GM12874 (cell line): ENCODE data around the gene LEKR1.

Source experiments
- CTCF ChIP-seq: IDR thresholded peaks from 2 replicates; pipeline ENCODE4 v1.5.1; 2011; ENCODE audit warnings: low read depth, mild to moderate bottlenecking, control low read depth, low read length, moderate library complexity; ENCODE audit not compliant: insufficient read depth

Gene LEKR1

GRCh38 chr3:156834435-156834834, 8.3 kb downstream of the LEKR1 start:
- no peak for TF ChIP-seq CTCF

GRCh38 chr3:156834962-156835535, 8.9 kb downstream of the LEKR1 start:
- no peak for TF ChIP-seq CTCF

DNA sequence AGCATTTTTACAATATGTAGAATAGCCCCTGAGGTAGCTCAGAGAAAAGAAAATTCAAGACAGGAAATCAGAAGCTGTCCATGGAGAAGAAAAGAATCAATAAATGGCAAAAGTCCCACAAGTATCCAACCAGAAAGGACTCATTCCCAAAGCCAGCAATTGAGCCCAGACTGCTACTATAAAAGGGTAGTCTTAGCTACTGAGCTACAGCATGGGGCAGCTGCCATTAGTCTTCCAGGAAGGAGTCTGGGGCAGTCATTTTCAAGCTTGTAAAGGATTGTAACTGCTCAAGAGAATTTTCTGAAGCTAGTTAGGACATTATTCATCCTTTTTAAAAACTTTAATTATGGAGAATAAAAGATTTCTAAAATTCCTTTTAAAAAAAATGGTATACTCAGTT, 10.5 kb downstream of the LEKR1 start:
- TF ChIP-seq CTCF: no peak

GRCh38 chr3:156837115-156837514, 11.0 kb downstream of the LEKR1 start:
- no peak for TF ChIP-seq CTCF

DNA sequence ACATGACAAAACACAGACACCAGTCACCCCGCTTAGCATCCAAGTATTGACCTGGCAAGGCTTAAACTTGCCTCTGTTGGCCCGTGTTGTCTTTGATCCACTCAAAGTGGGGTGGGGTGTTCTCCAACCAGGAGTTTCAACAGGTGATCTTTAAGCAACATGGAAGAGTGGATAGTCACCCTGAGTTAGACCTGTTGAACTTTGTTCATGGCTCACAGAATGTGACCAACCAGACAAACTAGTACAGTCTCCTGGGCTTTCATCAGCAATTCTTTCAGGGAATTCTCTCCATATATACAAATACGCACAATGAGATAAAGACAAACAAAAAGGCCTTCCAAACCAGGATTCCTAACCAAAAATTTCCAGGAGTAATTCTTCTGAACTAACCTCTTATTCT, 11.9 kb downstream of the LEKR1 start:
- TF ChIP-seq CTCF: no peak

GRCh38 chr3:156840826-156841689, 14.9 kb downstream of the LEKR1 start:
- no peak for TF ChIP-seq CTCF

GRCh38 chr3:156843071-156843808, 17.1 kb downstream of the LEKR1 start:
- no peak for TF ChIP-seq CTCF
